ENCODE measurements around the gene GRIN2D. TPM values are rescaled to one million over a fixed set of nuclear protein-coding genes. Genes with fewer than 3 reads are reported as not detected.

GRIN2D gene
- total and polyA plus RNA-seq, 2 of the 8 experiments (the other 6 are each of a cell fraction or from before 2014, with no cell fraction given) = 2.2 to 12.4 TPM

DNA sequence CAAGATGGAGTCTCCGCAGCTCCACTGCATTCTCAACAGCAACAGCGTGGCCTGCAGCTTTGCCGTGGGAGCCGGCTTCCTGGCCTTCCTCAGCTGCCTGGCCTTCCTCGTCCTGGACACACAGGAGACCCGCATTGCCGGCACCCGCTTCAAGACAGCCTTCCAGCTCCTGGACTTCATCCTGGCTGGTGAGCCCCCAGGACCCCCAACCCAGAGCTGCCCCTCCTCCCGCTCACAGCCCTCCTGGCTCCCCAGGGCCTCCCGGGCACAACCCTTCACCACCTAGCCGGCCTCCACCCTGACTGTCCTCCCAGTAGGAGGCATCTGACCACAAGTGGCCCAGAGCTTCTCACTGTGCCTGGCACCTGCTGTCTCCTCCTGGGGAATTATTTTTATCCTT, 19.9 kb upstream of the GRIN2D start:
- no peak overlapping the region for H2AK5ac ChIP-seq (ENCODE audit: low read depth, low read length)
- DNase-seq (ENCODE audit: low read depth in 1 of 2, low spot score in 2 of 2) (no peak), FAIRE-seq (no peak)
- H3K9me3 ChIP-seq (ENCODE audit: insufficient read depth in 2 of 2, low read depth in 1 of 2, low read length in 1 of 2) = no peaks in the 10 kb centered on the region
- no peak overlapping the region for H2BK5ac ChIP-seq (ENCODE audit: low read depth, low read length)
- peak overlapping the region; percentile 38; the same call in 1 of the 2 replicates for H2AFZ ChIP-seq (ENCODE audit: low read length)
- H4K5ac ChIP-seq (ENCODE audit: insufficient read length, low read depth, low read length) = no peak overlapping the region
- no peaks in the 10 kb centered on the region for H3K79me2 ChIP-seq (ENCODE audit: control insufficient read depth in 1 of 2, insufficient read depth in 2 of 2, low read length in 2 of 2)
- 100% methylated on average over 9 of the region's 11 CpGs; no CpG with 5 or more reads in 1 of the 2 experiments for WGBS, 2 experiments (ENCODE audit: extremely low coverage in 1 of 2, insufficient coverage in 1 of 2, insufficient read length in 1 of 2, insufficient replicate concordance in 2 of 2, low coverage in 1 of 2, low lambda C conversion rate in 2 of 2, missing lambda C conversion rate in 1 of 2)
- H4K8ac ChIP-seq (ENCODE audit: extremely low read depth, insufficient read depth, low read length) = no peak overlapping the region
- 0 out of 7 replicates have a peak overlapping the region, but pooled peaks of 1 of the 4 experiments have one; percentile 42 for H3K9ac ChIP-seq (replicated peaks in 1 of 4; ENCODE audit: extremely low read depth in 1 of 4, low read depth in 3 of 4, low read length in 3 of 4)
- no peak for TF ChIP-seq FOSL1 (IDR thresholded peaks at IDR 0.05; ENCODE audit: insufficient read depth, low read depth, low read length)
- no peak for TF ChIP-seq ASH2L (IDR thresholded peaks at IDR 0.05; ENCODE audit: low read length)
- H2BK12ac ChIP-seq (ENCODE audit: low read depth, low read length) = no peak overlapping the region
- CTCF ChIA-PET (ENCODE audit: partially characterized antibody) = interaction anchor here (0.5 to 2.4 kb wide), 9 partner anchors 9 to 775 kb away, joined by 3 to 9 read pairs (median 3); partner anchors contain the start of genes KDELR1, SYNGR4 and TMEM143
- POLR2A ChIA-PET (ENCODE audit: partially characterized antibody) = interaction anchor here (0.8 to 2.6 kb wide), 6 partner anchors 10 to 27 kb away, joined by 3 to 10 read pairs (median 4); partner anchors contain the start of genes KDELR1, SYNGR4 and TMEM143
- no peak overlapping the region for H3K14ac ChIP-seq (ENCODE audit: insufficient read length)
- no peak overlapping the region for H3K4ac ChIP-seq (replicated peaks; ENCODE audit: insufficient read length, low read depth, low read length)
- no peak overlapping the region for H3K4me2 ChIP-seq (ENCODE audit: insufficient read depth in 1 of 2, low read depth in 2 of 2, low read length in 2 of 2)
- H2BK120ac ChIP-seq (replicated peaks; ENCODE audit: low read depth, low read length) = no peak overlapping the region
- H3K23ac ChIP-seq (ENCODE audit: insufficient read length) = no peak overlapping the region
- H3K4me3 ChIP-seq (ENCODE audit: extremely low read depth in 1 of 4, insufficient read depth in 2 of 4, low read depth in 3 of 4, low read length in 4 of 4) = no peak overlapping the region
- H3K36me3 ChIP-seq (ENCODE audit: control insufficient read depth in 2 of 4, insufficient read depth in 4 of 4, low read length in 3 of 4) = no peaks in the 10 kb centered on the region; a peak in 1 of 8 replicates
- no peak overlapping the region for H3K27ac ChIP-seq (ENCODE audit: low read depth, low read length)
- H2BK20ac ChIP-seq (ENCODE audit: low read length) = no peak overlapping the region
- H3K18ac ChIP-seq (ENCODE audit: extremely low read depth, low read length) = no peak overlapping the region
- peaks cover 0 to 2% (median 0%) of the 10 kb centered on the region in 4 experiments; a peak in 1 of 7 replicates for H3K27me3 ChIP-seq (replicated peaks in 1 of 4; ENCODE audit: control insufficient read depth in 3 of 4, extremely low read depth in 1 of 4, insufficient read depth in 3 of 4, low read length in 3 of 4)
- no peaks in the 10 kb centered on the region; a peak in 1 of 7 replicates for H3K4me1 ChIP-seq (replicated peaks in 1 of 4; ENCODE audit: control insufficient read depth in 3 of 4, insufficient read depth in 4 of 4, low read length in 3 of 4)
- H3K79me1 ChIP-seq (ENCODE audit: low read depth, low read length) = no peaks in the 10 kb centered on the region
- H4K20me1 ChIP-seq (replicated peaks in 1 of 2; ENCODE audit: control insufficient read depth in 1 of 2, insufficient read depth in 2 of 2, low read length in 2 of 2) = no peaks in the 10 kb centered on the region
- H3K23me2 ChIP-seq (ENCODE audit: low read depth, low read length) = no peaks in the 10 kb centered on the region
- H4K91ac ChIP-seq (replicated peaks; ENCODE audit: insufficient read length, low read length) = no peak overlapping the region
- no peak overlapping the region for H3K56ac ChIP-seq (replicated peaks; ENCODE audit: insufficient read length, low read depth, low read length)
- no peak overlapping the region for H2BK15ac ChIP-seq (ENCODE audit: low read length)

Measured in H1 (cell line).